OCI-M2 (cell line): ENCODE results near the gene ZBED6.
A peak's percentile ranks its signal among the peaks of the same experiment; 100 is the strongest.
"Not testable (repeated sequence)": the region's sequence is repeated elsewhere in the genome, so short reads cannot be mapped to it uniquely, and the experiment has no call there.

ENCODE experiments used
- DNase-seq: peaks from one replicate; lab custom pipeline; 2025; ENCODE audit not compliant: unreplicated experiment; lab: John Stamatoyannopoulos, UW

ZBED6 gene, protein sequence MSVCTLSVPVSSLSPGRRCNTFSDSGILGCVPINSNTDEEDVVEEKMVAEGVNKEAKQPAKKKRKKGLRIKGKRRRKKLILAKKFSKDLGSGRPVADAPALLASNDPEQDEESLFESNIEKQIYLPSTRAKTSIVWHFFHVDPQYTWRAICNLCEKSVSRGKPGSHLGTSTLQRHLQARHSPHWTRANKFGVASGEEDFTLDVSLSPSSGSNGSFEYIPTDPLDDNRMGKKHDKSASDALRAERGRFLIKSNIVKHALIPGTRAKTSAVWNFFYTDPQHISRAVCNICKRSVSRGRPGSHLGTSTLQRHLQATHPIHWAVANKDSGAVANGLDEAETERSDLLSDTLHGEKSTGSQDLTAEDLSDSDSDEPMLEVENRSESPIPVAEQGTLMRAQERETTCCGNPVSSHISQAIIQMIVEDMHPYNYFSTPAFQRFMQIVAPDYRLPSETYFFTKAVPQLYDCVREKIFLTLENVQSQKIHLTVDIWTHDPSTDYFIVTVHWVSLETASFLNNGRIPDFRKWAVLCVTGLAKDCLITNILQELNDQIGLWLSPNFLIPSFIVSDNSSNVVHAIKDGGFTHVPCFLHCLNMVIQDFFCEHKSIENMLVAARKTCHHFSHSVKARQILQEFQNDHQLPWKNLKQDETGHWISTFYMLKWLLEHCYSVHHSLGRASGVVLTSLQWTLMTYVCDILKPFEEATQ (N-terminal part only)

DNA sequence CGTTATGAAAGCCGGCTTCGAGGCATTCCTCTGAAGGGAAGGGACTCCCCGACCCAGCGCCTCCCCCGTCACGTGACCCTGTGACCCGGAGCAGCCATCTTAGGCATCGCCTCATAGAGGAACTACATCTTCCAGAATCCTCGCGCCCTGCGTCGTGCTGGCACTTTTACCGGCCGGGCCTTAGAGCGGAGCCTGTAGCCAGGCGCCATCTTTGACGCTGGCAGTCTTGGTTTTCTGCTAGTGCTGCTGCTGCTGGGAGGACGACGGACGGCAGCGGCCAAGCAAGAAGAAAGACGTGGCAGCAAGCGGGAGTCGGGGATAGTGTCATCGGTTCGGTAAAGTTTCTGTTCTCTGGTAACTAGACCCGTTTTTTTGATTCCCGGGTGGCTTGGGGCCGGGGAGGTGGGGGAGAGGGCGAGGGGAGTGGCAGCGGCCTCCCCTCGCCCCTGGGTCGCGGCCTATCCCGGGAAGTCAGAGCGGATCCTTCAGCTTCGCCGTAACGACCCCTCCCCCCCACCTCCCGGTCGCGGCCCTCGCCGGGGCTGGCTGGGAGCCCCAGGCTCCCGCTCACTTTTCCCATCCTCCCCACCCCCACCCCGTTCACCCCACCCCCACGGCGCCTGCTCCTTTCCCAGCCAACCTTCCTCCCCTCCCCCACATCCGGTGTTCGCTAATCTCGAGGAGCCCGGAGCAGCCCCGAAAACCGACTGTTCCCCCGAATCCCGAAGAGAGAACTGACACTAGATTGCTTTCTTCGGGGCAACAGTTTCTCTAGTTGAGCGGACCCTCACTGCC lies at the start of gene ZBED6, which contains the start of gene ZC3H11A:
Gene ZBED6 (plus strand): TSS at position 183 of the 795 bp plus-strand sequence. CDS start 1,900 bp downstream, outside the sequence.
Gene ZC3H11A (plus strand): TSS at position 183 of the 795 bp plus-strand sequence. CDS start 21,448 bp downstream, outside the sequence.
- DNase-seq = peak; percentile 63

DNA sequence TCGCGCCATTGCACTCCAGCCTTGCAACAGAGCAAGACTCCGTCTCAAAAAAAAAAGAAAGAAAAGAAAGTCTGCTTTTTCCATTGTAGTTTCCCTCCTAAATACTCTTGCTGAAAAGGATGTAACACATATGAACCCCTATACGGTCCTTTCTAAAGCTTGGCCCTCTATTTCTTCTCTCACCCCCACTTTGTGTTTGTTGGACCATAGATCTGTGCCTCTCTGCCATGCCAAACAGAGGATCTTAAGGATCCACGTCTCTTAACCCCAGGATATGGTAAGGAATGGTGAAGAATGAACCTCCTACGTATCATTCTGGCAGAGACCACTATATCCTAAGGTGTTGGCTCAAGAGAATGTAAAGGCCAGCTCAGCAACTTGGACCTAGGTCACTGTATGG lies 49.1 kb upstream of the ZBED6 start:
- DNase-seq = no peak

DNA sequence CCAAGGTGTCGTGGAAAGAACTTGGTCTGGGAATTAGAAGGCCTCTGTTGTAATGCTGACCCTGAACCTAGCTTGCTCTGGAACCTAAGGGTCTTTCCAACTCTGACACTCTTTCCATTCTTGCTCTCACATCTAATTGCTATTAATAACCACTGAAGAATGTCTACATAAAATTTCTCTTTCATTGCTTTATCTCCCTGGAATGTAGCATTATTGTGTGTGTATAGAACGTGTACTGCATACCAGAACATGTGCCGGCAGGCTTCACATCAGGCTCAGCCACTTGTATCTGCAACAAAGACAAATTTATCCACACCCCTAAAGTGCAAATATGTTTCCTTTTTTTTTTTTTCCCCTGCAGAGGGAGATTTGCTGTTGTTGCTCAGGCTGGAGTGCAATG lies 44.4 kb upstream of the ZBED6 start:
- DNase-seq = no peak

DNA sequence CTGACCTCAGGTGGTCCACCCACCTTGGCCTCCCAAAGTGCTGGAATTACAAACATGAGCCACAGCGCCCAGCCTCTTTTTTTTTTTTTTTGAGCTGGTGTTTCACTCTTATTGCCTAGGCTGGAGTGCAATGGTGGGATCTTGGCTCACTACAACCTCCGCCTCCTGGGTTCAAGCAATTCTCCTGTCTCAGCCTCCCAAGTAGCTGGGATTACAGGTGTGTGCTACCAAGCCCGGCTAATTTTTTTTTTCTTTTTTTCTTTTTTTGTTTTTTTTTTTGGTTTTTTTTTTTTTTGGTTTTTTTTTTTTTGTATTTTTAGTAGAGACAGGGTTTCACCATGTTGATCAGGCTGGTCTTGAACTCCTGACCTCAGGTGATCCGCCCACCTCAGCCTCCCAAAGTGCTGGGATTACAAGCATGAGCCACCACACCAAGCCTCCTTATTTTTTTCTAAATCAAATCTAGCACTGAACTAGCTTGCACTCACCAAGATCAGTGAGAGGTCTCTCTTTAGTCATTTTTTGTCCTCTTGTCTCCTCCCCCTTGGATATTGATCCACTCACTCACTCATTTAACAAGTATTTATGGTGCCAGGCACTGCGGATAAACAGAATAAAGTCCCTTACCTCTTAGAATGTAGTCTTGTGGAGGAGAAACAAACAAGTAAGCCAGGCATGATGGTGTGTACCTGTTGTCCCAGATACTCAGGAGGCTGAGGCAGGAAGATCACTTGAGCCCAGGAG lies 43.6 kb upstream of the ZBED6 start:
- DNase-seq = not testable (repeated sequence)

DNA sequence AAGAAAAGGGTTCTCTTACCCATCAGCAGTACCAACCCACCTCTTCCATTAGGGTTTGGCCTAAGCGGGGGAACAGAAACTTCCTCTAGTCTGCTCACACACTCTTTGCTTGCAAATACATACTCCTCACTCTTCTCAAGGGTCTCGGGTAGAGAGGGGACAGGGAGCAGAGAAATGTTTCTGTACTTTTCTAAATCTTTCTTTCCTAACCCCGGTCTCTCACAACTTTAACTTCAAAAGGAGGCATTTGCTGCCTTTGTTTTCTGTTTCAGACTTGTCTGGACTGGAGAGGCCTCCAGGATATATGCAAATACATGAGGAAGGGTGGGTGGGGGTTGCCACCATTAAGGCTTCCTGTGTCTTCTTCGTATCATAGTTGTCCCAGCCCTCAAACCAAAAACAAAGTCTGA lies 41.0 kb upstream of the ZBED6 start:
- no peak for DNase-seq

DNA sequence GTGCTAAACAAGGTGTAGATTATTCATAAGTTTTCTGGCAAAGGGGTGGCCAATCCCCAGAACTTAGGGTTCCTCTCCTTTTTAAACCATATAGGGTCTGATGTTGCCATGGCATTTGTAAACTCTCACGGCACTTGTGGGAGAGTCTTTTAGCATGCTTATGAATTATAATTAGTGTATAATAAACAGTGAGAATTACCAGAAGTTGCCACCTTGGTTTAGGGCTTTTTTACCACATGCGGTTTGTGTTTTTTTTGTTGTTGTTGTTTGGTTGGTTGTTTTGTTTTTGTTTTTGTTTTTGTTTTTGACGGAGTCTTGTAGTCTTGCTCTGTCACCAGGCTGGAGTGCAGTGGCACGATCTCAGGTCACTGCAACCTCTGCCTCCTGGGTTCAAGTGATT lies 39.4 kb upstream of the ZBED6 start:
- DNase-seq = no peak

DNA sequence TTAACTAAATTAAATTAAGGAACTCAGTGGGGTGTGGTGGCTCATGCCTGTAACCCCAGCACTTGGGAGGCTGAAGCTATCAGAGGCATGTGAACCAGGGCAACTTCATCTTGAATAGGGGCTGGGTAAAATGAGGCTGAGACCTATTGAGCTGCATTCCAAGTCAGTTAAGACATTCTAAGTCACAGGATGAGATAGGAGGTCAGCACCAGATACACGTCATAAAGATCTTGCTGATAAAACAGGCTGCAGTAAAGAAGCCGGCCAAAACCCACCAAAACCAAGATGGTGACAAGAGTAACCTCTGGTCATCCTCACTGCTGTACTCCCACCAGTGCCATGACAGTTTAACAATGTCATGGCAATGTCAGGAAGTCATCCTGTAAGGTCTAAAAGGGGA lies 36.7 kb upstream of the ZBED6 start:
- DNase-seq = not testable (repeated sequence)

DNA sequence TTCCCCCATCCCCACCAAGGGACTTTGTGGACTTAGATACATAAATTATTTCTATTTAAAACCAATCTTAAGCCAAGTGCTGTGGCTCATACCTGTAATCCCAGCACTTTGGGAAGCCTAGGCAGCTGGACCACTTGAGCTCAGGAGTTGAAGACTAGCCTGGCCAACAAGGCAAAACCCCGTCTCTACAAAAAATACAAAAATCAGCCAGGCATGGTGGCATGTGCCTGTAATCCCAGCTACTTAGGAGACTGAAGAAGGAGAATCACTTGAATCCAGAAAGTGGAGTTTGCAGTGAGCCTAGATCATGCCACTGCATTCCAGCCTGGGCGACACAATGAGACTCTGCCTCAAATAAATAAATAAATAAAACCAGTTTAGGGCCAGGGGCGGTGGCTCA lies 34.9 kb upstream of the ZBED6 start:
- no peak for DNase-seq

DNA sequence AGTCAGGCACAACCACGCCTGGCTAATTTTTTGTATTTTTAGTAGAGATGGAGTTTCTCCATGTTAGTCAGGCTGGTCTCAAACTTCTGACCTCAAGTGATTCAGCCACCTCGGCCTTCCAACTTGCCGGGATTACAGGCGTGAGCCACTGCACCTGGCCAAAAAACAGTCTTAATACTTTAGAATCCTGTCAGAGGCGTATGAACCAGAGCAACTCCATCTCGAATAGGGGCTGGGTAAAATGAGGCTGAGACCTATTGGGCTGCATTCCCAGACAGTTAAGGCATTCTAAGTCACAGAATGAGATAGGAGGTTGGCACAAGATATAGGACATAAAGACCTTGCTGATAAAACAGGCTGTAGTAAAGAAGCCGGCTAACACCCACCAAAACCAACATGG lies 33.5 kb upstream of the ZBED6 start:
- DNase-seq = not testable (repeated sequence)

DNA sequence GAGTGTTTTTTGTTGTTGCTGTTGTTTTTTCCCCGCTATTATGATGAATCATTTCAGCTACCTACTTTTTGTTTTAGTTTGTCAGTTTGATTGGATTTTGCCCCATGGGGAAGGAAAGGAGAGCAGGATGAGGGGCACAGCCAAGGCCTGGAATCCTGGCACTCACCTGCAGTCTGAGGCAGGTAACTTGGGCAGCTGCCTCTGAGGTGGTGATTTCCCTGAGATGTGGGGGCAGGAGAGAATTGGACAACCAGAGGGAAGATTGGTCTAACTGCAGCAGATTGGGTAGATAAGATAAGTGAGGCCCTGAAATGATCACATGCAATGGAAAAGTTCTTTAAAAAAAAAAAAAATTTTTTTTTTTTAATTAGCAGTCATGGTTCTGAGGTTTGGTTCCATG lies 31.9 kb upstream of the ZBED6 start:
- DNase-seq = no peak

DNA sequence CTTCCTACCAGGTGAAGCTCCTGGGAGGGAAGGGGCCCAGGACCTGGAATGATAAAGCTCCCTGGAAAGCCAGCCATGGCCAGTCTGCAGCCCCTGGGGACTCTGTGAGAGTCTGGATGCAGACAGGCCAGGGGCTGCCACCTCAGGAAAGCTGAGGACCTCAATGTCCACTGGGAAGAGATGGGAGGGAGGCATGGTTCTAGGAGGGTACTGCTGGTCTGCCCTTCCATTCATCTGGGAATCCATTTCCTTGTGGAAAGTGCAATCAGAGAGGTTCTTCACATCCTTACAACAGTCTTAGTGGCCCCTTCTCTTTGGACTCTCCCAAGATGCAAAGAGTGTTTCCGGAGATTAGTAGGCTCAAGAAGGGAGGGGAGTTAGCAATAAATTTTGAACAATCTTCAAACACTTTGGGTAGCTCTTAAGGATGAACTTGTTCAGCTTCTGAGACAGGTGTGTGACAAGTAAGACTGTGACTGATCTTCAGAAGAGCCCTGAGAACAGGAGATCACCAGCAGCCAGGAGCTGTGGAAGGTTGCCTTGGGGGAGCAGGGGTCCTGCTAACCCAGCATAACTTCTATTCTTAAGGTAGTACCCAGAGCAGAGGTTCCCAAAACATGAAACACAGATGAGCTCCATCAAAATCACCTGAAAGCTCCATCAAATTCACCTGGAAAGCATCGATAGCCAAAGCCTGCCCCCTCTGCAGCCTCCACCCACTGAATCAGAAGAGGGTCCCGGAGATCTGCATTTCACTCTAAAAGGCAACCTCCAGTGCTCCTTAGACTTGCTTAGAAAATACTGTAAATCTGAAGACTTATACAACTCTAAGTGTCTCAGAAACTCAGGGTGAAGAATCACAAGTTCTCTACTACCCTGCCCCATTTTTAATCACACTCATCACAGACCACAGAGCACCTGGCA lies 31.1 kb upstream of the ZBED6 start:
- DNase-seq = no peak

DNA sequence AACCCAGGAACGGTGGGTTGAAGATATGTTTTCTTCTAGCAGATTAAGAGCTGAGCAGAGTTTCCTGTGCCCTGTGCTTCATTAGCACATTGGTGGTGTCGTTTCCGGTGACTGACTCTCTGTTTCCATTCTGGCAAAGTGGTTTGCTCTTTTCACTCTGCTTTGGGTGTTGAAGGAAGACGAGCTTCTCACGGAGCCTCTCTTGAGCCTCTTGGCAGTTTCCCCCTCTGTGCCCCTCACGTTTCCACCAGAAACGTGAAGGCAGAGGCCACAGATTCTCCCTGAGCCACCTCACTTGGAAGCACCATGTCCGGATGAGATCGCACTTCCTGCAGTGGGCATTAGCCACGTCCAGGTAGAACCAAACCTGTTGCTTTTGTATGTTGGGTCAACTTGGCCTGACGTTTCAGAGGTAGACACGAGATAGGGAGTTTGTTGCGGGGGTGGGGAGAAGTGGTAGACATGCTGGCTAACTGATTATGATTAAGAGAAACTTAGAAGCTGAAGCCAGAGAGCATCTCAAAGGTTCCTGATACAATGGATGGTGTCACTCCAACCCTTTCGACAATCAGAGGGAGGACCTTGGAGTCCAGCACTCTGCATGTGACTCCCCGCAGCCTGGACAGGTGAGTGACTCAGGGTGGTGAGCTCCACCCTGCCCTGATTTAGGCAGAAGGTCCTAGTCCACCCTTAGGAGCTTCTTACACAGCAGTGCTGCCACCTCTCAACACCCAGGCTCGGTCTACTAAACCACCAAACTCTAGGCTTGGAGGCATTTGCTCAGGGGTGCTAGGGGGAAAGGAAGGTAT lies 30.2 kb upstream of the ZBED6 start, which contains the start of gene LAX1:
Gene LAX1 (plus strand): TSS at position 155 of the 809 bp plus-strand sequence. CDS start 383 bp downstream, at position 538.
- no peak for DNase-seq

DNA sequence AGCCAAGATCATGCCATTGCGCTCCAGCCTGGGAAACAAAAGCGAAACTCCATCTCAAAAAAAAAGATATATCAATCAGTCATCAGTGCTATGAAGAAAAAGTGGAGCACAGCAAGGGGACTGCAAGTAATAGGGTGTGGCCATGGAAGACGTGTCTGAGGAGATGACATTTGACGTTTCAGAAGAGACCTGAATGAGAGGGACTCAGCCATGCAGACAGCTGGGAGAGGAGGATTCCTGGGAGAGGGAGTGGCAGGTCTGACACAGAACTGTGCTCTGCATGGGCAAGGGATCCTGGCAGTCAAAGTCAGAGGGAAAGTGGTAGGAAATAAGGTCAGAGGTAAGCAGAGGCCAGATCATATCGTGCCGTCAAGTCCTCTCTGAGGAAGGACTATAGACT lies 27.2 kb upstream of the ZBED6 start:
- DNase-seq = no peak

DNA sequence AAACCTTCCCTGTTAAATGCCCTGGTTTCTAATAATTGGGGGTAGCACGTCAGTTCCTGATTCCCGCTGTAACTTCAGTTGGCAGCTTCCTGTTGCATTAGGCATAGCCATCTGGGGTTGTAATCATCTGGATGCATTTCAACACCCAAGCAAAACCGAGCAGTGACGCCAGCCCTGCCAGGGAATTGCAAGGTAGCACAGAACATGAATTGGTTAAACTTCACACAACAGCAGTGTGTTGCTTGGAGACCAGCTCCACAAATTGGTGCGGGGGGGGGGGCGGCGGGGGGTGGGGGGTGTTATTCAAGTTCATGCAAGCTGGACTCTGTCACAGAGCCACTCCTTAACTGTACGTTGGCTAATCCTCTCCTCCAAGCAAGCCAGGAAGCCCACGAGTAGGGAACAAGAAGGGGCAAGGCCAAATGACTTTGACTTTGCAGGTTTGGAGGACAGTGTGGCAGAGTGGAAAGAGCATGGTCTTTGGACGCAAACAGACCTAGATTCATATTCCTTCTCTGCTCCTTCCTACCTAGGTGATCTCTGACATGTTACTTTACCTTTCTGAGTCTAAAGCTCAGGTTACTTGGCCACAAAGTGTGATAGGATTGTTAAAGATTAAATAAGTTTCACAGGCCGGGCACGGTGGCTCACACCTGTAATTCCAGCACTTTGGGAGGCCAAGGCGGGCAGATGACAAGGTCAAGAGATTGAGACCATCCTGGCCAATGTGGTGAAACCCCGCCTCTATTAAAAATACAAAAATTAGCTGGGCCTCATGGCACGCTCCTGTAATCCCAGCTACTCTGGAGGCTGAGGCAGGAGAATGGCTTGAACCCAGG lies 25.7 kb upstream of the ZBED6 start:
- no peak for DNase-seq

DNA sequence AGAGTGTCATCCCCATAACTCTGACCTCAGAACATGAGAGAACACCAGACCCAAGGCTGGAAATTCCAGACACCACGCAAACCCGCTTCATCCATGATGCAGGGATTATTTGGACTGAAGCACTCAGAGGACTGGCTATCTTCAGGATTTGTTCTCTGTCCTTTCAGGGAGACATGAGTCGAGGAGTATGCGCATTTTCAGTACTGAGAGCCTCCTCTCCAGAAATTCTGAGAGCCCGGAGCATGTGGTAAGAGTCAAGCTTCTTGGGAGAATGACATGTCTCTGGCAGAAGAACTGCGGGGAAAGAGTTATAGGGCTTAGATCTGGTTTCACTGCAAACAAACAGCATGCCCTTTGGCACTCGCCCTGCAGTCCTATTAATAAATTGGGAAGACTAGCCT lies 23.5 kb upstream of the ZBED6 start:
- DNase-seq = no peak

DNA sequence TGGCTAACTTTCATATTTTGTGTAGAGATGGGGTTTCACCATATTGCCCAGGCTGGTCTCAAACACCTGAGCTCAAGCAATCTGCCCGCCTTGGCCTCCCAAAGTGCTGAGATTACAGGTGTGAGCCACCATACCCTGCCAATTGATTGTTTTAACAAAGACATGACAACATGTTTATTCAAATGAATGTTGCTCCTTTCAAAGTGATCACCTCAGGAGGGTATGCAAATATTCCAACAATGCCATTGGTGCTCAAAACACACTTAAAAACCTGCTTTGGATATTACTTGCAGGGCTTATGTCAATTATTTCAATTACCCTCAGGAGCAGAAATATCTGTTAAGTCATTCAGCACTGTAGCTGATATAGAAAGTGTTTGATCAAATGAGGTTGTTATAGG lies 22.6 kb upstream of the ZBED6 start:
- no peak for DNase-seq

DNA sequence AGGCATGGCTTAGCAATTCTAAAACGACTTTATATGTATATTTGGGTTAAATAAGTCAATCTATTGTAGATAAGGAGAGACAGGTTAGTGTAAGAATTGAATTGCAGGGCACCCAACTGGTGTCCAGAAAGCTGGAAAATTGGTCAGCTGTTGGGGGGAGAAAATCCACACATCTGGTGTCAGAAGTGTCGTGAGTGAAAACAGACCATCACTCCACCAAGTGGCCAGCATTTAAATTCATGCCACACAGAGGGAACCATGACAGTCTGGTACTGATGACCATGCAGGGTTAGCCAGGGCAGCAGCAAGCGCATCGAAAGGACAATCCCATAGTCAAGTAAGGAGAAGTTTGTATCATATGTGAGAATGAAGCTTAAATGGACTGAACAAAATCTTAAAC lies 18.8 kb upstream of the ZBED6 start:
- no peak for DNase-seq

DNA sequence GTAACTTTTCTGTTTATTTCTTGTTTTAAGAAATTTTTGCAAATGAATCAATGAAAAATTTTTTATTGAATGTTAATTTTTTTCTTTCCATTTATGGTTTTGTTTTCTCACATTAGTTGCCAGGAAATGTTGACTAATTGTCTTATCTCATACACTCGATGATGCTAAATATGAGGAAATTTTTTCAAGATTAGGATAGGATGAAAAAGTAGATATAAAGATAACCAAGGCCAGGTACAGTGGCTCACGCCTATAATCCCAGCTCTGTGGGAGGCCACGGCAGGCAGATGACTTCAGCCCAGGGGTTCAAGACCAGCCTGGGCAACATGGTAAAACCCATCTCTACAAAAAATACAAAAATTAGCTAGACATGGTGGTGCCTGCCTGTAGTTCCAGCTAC lies 17.8 kb upstream of the ZBED6 start:
- no peak for DNase-seq
